ENCODE measurements around the gene JMY.

DNA sequence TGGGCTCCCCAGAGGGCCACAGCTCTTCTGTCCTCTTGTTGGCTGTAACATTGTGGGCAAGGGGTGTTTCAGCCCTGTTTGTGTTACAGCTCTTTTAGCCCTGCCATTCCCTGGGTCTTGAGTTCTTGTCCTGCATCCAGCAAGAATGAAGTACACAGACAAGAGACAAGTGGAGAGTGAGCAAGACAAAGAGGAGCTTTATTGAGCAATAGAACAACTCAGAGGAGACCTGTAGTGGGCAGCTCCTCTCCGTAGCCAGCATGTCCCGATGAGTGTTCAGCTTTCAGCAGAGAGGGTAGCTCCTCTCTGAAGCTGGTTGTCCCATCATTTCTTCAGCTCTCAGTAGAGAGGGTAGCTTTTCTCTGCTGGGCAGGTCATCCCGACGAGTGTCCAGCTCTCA, 22.9 kb downstream of the JMY start:
- TF ChIP-seq, protein P1, sequence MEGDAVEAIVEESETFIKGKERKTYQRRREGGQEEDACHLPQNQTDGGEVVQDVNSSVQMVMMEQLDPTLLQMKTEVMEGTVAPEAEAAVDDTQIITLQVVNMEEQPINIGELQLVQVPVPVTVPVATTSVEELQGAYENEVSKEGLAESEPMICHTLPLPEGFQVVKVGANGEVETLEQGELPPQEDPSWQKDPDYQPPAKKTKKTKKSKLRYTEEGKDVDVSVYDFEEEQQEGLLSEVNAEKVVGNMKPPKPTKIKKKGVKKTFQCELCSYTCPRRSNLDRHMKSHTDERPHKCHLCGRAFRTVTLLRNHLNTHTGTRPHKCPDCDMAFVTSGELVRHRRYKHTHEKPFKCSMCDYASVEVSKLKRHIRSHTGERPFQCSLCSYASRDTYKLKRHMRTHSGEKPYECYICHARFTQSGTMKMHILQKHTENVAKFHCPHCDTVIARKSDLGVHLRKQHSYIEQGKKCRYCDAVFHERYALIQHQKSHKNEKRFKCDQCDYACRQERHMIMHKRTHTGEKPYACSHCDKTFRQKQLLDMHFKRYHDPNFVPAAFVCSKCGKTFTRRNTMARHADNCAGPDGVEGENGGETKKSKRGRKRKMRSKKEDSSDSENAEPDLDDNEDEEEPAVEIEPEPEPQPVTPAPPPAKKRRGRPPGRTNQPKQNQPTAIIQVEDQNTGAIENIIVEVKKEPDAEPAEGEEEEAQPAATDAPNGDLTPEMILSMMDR (IDR thresholded peaks at IDR 0.05): no peak
- TF ChIP-seq POLR2A (IDR thresholded peaks at IDR 0.05): no peak

Data from ovary (tissue), 3 donors.